Measurements from ENCODE around the gene KRTAP10-2.
"Not testable (repeated sequence)": the region's sequence is repeated elsewhere in the genome, so short reads cannot be mapped to it uniquely, and the experiment has no call there.

Gene KRTAP10-2

GRCh38 chr21:44503006-44503889, 48.1 kb downstream of the KRTAP10-2 start:
- DNase-seq, result not testable (repeated sequence)

- DNase-seq, result no peak
These were observed 48.9 kb downstream of the KRTAP10-2 start for GRCh38 chr21:44502171-44502958.

Measured in anterior cingulate cortex (tissue), 58 donors.